Kidney epithelial cell (primary cell): ENCODE results near the gene VAV2. TPM values are rescaled to one million over a fixed set of nuclear protein-coding genes. Genes with fewer than 3 reads are reported as not detected.

Experiments used
- DNase-seq: peaks from one replicate; pipeline ENCODE4 v3.0.0-alpha.2; 2010; ENCODE audit warnings: low read depth
- H3K27me3 ChIP-seq: 2 replicates; pipeline ENCODE4 v1.6.0; 2011; ENCODE audit warnings: low read length; ENCODE audit not compliant: control insufficient read depth, insufficient read depth
- H3K36me3 ChIP-seq: 2 replicates; pipeline ENCODE4 v1.5.1; 2011; ENCODE audit warnings: low read length; ENCODE audit not compliant: control insufficient read depth, insufficient read depth
- H3K4me3 ChIP-seq: 2 replicates; pipeline ENCODE4 v1.5.1; 2011; ENCODE audit warnings: low read depth, mild to moderate bottlenecking, control low read depth, low read length
- total RNA-seq: library from RNA; depleted of rRNA; stranded (reverse); fragments of >200 nt; gene quantifications from 2 replicates; pipeline ENCODE4 v1.2.3, GENCODE V29; 2015
- TF ChIP-seq, protein P1 (sequence below): IDR thresholded peaks from 2 replicates; pipeline ENCODE4 v1.5.1; 2011; ENCODE audit warnings: mild to moderate bottlenecking, moderate library complexity, low read length, control low read depth, inconsistent platforms; ENCODE audit not compliant: insufficient read depth, poor library complexity, severe bottlenecking

VAV2 gene
- total RNA-seq, 1 donor from 2014 or later: 37.8 TPM

DNA sequence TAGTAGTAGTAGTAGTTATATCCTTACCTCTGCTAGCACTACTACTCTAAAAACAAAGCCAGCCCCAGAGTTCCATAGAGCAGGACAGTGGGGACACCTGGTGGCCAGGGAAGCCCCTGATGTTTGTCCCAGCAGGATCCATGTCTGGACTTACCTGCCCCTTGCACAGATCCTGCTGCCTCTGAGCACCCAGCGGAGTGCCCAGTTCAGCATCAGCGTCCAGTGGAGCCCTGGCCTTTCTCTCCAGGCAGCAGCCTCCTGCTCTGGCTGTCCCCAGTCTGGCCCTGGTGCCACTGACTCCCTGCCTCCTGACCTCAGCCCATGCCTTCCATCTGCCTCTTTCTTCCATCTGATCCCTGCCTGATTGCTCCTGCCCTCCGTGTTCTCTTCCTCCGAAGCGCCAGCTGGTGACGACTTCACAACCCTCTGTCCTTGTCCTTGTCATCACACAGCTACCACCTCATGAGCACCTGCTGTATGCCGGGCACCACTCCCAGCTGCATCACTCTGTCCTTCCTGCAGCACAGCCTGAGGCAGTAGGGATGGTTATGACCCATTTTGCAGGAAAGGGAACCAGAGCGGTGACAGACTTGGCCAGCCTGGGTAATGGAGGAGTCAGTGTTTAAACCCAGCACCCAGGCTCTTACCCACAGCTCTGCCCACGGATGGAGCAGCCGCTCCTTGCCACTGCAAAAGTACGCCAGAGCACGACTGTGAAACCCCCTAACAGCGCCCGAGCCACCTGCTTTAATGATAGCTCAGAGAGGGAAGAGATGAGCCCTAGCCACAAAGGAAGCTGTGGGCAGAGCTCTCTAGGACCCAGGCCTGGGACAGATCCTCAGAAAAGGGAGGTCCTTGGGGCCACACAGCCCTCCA is 265.5 kb downstream of the VAV2 start:
- TF ChIP-seq, protein P1, sequence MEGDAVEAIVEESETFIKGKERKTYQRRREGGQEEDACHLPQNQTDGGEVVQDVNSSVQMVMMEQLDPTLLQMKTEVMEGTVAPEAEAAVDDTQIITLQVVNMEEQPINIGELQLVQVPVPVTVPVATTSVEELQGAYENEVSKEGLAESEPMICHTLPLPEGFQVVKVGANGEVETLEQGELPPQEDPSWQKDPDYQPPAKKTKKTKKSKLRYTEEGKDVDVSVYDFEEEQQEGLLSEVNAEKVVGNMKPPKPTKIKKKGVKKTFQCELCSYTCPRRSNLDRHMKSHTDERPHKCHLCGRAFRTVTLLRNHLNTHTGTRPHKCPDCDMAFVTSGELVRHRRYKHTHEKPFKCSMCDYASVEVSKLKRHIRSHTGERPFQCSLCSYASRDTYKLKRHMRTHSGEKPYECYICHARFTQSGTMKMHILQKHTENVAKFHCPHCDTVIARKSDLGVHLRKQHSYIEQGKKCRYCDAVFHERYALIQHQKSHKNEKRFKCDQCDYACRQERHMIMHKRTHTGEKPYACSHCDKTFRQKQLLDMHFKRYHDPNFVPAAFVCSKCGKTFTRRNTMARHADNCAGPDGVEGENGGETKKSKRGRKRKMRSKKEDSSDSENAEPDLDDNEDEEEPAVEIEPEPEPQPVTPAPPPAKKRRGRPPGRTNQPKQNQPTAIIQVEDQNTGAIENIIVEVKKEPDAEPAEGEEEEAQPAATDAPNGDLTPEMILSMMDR: peak; percentile 71
- DNase-seq: no peak
- Histone ChIP-seq H3K27me3 (peaks cover 15% of the 10 kb centered on the region), H3K36me3 (no peaks in the 10 kb centered on the region), H3K4me3 (no peak overlapping the region)

DNA sequence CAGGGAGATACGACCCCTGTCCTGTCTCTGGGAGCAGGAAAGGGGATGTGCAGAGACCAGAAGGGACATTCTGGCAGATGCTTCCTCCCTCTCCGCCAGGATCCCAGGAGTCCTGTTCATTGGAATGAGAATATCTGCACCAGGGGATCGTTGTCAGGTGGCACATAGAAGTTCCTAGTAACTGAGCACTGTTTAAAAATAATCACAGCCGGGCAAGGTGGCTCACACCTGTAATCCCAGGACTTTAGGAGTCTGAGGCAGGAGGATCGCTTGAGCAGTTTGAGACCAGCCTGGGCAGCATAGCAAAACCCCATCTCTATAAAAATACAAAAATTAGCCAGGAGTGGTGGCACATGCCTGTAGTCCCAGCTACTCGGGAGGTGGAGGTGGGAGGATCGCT is 266.2 kb downstream of the VAV2 start:
- no peak for DNase-seq
- Histone ChIP-seq H3K36me3 (no peaks in the 10 kb centered on the region), H3K4me3 (no peak overlapping the region), H3K27me3 (peaks cover 15% of the 10 kb centered on the region)
- TF ChIP-seq, protein P1: no peak

DNA sequence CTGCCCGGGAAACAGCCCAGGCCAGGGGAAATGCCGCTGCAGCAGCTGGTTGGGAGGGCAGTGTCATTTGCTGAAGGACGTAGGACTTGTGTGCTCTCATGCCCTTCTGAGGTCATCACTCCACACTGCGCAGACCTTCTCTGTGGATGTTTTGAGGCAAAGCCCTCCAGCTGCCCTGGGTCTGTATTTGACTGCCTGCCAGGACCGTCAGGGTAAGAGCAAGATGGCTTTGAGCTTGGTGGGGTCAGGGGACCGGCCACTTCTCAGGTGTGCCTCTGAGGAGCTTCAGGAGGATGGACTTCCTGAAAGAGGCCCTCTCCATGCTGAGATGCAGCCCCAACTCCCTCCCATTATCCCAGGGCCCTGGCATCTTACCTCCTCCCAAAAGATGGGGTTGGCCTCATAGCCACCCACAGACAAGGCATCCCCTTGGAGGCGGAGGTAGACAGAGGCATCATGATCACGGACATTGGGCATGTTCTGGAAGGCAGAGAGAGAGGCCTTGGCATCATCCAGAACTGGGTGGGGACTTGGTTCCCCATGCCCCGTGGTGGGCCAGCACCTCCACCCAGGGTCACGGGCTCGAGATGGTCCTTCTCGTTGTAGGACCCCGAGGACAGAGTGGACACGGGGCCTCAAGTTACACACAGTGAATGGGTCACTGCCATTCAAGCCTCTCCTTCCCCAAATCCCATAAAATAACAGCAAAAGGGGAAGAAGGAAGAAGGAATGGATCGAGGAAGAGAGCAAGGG is 273.4 kb downstream of the VAV2 start:
- DNase-seq: no peak
- TF ChIP-seq, protein P1: no peak
- Histone ChIP-seq H3K4me3 (no peak overlapping the region), H3K36me3 (no peaks in the 10 kb centered on the region), H3K27me3 (peaks cover 16% of the 10 kb centered on the region)

DNA sequence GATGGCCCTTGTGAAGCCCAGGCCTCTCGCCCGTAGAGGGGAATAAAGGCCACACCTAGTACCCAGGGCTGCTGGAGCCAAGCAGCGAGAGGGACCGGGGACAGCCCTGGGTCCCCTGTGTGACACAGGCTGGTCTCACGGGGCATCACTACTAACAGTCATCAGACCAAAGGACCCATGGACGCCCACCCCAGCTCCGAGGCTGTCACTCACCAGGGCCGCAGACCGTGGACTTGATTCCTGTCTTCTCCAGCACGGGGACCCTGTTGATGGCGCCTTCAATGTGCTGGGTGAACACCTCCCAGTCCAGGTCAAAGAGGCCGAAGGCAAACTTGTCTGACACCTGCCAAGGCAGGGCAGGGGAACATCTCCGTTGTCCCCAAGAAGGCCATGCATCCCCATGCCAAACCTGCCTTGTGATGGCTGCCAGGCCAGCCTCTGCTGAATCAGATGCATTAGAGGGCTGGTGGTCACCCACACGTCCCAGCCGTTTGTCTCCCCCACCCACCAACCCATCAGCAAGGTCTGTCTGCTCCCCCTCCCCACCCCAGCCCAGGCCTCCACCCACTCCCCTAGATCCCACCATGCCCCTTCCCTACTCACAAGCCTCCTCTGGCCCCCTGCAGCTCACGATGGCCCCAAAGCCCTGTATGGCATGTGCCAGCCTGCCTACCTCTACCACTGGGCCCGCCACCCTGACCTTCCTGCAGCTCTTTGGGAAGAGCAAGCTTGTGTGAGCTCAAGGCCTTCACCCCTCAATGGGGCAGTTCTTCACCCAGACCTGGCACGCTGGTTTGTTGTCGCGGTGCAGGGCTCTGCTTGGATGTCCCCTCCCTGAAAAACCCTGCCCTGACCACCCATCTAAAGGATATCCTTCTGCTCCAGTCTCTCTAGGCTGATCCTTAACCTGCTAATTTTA is 274.8 kb downstream of the VAV2 start:
- H3K27me3 ChIP-seq: peaks cover 28% of the 10 kb centered on the region
- no peak for DNase-seq

DNA sequence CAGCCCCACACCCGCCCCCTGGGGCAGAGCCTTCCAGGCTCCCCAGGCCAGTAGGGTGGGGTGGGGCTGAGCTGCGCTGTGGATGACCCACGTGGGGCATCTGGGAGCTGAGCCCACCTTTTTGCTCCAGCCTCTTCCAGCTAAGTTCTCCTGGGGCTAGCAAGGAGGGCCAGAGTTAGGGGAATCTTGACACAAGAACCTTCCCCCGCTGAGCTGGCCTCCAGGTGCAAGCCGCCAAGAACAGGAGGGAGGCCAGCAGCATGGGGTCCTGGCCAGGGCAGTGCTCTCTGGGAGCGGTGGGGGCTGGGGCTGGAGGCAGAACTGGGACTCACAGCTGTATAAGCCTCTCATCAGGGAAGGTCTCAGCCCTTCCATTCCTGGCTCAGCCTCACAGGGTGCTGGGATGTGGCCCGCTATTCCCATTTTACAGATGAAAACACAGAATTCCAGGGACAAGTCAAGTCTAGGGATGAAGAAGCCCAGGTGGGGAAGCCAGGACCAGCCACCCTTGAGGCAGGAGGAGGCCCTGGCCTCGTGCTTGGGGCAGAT is 275.5 kb downstream of the VAV2 start:
- Histone ChIP-seq H3K27me3 (peaks cover 28% of the 10 kb centered on the region), H3K36me3 (no peaks in the 10 kb centered on the region), H3K4me3 (no peak overlapping the region)
- TF ChIP-seq, protein P1: no peak
- no peak for DNase-seq

More for the DNA sequence above, 274.8 kb downstream of the VAV2 start:
- Histone ChIP-seq H3K4me3 (no peak overlapping the region), H3K36me3 (no peaks in the 10 kb centered on the region)
- TF ChIP-seq, protein P1: no peak
